Subcutaneous adipose tissue (tissue), 4 donors: ENCODE data around the gene WWC1. TPM values are rescaled to one million over a fixed set of nuclear protein-coding genes. Genes with fewer than 3 reads are reported as not detected.

ENCODE experiments used
- CTCF ChIP-seq: fragments of 450-650 bp; IDR thresholded peaks from one replicate; pipeline ENCODE4 v1.5.1; 2016; ENCODE audit warnings: low read depth, mild to moderate bottlenecking, control low read depth, antibody characterized with exemption, moderate library complexity
- total RNA-seq, 4 donors: library from RNA; depleted of rRNA; stranded (reverse); fragments of >200 nt; gene quantifications; one replicate each; pipeline ENCODE4 v1.1.0, GENCODE V29; 2016

Gene WWC1
- total RNA-seq, 4 donors from 2014 or later = 0.34 to 5.1 (median 1.1) TPM; not detected in 1

- no peak for TF ChIP-seq CTCF
Observed at GRCh38 chr5:168261227-168261571, 30.2 kb upstream of the WWC1 start.

- no peak for TF ChIP-seq CTCF
Observed at GRCh38 chr5:168262042-168262743, 29.3 kb upstream of the WWC1 start.

GRCh38 chr5:168263121-168263520, 28.3 kb upstream of the WWC1 start:
- TF ChIP-seq CTCF = no peak

GRCh38 chr5:168266016-168266415, 25.4 kb upstream of the WWC1 start:
- TF ChIP-seq CTCF = no peak

GRCh38 chr5:168268949-168269936, 22.2 kb upstream of the WWC1 start:
- no peak for TF ChIP-seq CTCF

- TF ChIP-seq CTCF = no peak
Observed at GRCh38 chr5:168269937-168270330, 21.5 kb upstream of the WWC1 start.

GRCh38 chr5:168270476-168270875, 21.0 kb upstream of the WWC1 start:
- TF ChIP-seq CTCF = no peak
